GM21737 (cell line): ENCODE measurements around the gene SNTG2.
"Not testable (repeated sequence)": the region's sequence is repeated elsewhere in the genome, so short reads cannot be mapped to it uniquely, and the experiment has no call there.

Experiments used
- ATAC-seq: cut with Tn5 transposase; IDR thresholded peaks from one replicate; pipeline ENCODE4 v1.9.1; 2021; ENCODE audit warnings: mild to moderate bottlenecking, moderate library complexity; ENCODE audit not compliant: unreplicated experiment

Gene SNTG2

GRCh38 chr2:1400943-1401735, 450.5 kb downstream of the SNTG2 start:
- no peak for ATAC-seq

- ATAC-seq, result no peak
These were observed 451.4 kb downstream of the SNTG2 start for GRCh38 chr2:1402064-1402463.

- no peak for ATAC-seq
These were observed 452.9 kb downstream of the SNTG2 start for GRCh38 chr2:1403565-1403964.

DNA sequence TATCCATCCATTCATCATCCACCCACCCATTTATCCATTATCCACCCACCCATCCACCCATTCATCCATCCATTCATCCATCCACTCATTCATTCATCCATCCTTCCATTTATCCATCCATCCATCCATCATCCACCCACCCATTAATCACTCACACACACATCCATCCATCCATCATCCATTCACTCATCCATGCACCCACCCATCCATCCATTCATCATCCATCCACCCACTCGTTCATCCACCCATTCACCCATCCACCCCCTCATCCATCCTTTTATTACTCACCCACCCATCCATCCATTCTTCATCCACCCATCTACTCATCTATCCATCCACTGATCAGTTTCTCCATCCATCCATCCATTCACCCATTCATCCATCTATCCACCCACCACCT, 454.5 kb downstream of the SNTG2 start:
- no peak for ATAC-seq

DNA sequence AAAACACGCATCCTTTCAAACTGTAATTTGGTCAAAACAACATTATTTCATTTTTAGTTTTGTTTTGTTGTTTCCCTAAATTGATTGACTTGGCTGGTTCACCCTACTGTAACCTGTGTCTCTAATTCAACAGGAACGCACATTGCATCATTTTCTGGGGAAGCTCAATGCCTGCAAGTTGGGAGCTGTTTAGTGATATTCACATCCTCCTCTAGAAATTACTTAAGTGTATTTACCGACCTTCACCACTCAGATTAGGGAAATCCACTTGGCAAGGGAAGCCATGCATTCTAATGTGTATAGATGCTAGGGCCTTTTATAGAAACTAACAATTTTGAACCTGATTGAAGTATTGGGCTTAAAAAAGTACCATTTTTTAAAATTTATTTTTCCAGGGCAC, 455.3 kb downstream of the SNTG2 start:
- ATAC-seq, result no peak

DNA sequence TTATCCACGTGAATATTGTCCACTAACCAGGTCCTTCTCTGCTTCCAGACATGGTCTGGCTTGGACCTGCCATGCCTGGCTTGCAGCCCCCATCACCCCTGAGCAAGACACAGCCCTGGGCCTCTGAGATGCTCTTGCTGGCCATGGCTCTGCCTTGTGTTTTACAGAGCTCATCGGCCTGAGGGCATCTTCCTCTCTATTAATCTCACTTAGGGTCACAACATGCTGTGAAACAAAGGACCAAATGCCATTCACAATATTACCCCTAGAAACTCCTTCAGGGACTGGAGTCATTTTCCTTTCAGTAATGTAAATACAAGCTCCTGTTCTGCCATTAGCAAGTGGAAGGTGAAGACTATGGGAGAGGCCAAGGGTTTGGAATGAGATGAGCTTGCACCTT, 455.8 kb downstream of the SNTG2 start:
- no peak for ATAC-seq

DNA sequence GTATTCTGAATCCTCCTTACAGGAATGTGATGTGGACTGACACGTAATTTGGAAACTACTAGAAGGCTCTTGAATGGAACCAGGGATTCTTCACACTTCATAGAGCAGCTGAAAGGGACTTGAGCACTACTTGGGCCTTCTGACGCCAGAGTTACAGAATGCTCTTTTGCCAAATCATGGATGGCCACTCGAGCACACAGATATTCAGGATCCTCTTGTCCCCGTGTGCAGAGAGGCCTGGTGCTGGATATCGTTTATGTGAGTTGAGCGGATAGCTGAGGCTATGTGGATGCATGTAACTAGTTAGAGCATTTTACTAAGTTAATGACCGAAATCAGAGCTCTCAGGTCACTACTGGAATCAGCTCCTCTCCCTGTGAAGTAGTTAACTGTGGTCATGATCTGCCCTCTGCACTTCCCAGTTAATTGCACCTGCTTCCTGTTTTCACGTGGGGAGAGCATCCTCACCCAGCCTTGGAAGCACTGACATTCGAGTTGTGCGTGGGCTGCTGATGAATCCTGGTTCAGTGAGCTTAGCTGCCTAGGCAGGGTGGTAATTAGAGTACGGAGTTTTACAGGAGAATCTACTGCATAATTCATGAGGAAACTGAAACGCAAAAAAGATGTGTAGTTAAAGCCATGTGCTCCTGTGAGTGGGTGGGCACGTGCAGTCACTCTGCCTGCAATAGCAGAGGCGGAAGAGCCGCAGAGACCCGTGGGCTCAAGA, 457.5 kb downstream of the SNTG2 start:
- ATAC-seq, result no peak

DNA sequence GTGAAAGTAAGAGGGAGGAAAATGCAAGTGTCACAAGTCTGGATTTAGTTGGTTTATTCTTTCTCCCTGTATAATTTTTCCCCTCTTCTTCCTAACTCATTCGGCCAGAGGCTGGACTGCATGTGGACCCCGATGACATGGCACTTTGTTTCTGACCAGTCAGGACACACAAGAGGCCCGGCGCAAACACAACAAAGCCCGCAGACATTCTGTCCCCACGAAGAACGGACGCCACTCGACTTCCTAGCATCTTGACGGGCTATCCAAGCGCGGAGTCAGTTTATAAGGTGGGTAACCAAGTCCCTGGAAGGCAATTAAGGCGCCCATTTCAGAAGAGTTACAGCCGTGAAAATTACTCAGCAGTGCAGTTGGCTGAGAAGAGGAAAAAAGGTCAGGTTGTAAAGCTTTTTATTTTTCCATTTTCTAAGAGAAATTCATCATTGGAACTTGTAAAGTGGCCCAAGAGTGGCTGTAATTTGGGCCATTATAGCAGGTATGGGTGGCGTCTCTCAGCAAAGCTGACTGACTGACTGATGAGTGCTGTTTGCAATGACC, 462.6 kb downstream of the SNTG2 start, which contains the start of gene TPO:
Gene TPO, plus strand, starts transcription at position 308 of the 555 bp plus-strand sequence. CDS start 946 bp downstream, outside the sequence.
- ATAC-seq, result no peak

- no peak for ATAC-seq
These were observed 463.5 kb downstream of the SNTG2 start for GRCh38 chr2:1414121-1414520.

DNA sequence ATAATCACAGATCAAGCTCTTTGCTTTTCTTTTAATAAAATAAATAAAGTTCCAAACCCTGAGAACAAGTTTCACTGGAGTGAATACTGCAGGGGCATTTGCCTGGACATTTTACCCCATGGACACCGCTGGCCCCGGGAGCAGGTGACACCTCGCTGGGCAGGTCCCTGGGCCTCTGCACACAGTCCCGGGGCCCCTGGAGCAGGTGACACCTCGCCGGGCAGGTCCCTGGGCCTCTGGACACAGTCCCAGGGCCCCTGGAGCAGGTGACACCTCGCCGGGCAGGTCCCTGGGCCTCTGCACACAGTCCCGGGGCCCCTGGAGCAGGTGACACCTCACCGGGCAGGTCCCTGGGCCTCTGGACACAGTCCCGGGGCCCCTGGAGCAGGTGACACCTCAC, 464.3 kb downstream of the SNTG2 start:
- not testable (repeated sequence) for ATAC-seq

DNA sequence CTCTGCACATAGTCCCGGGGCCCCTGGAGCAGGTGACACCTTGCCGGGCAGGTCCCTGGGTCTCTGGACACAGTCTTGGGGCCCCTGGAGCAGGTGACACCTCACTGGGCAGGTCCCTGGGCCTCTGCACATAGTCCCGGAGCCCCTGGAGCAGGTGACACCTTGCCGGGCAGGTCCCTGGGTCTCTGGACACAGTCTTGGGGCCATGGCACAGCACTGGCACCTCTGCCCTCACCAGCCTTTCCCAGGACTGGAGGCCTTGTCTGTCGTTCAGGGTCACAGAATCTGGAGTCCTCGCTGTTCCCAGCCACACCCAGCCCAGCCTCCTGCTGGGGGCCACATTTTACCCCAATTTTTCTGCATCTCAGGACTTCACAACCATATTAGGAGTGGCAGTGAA, 464.9 kb downstream of the SNTG2 start:
- ATAC-seq, result no peak
